HL-60 (cell line): ENCODE data around the gene PPP3CA.

ENCODE experiments used
- DNase-seq, 2 experiments: peaks; one replicate each; pipeline ENCODE4 v3.0.0-alpha.2; 2010 to 2020; ENCODE audit warnings: low read depth in 1 of 2, low spot score in 1 of 2
- H3K27ac ChIP-seq: fragments of 250-450 bp; sonication (Bioruptor Pico); replicated peaks from 2 replicates; pipeline ENCODE4 v1.5.1; 2020; ENCODE audit warnings: mild to moderate bottlenecking, moderate library complexity
- H3K27me3 ChIP-seq: fragments of 250-450 bp; sonication (Bioruptor Pico); 2 replicates; pipeline ENCODE4 v1.5.1; 2021; ENCODE audit warnings: mild to moderate bottlenecking, moderate library complexity; ENCODE audit not compliant: insufficient read depth, poor library complexity, severe bottlenecking
- H3K4me3 ChIP-seq: replicated peaks from 2 replicates; pipeline ENCODE4 v1.5.1; 2011; ENCODE audit warnings: mild to moderate bottlenecking, control low read depth, low read length; ENCODE audit not compliant: insufficient read depth
- GABPA ChIP-seq: IDR thresholded peaks from 2 replicates; pipeline ENCODE4 v1.6.1; 2012; ENCODE audit warnings: low read depth
- POLR2AphosphoS5 ChIP-seq: IDR thresholded peaks from 2 replicates; pipeline ENCODE4 v1.6.1; 2012; ENCODE audit warnings: low read depth
- SPI1 ChIP-seq: IDR thresholded peaks from 2 replicates; pipeline ENCODE4 v1.6.1; 2012; ENCODE audit warnings: low read depth, mild to moderate bottlenecking, borderline replicate concordance
- TF ChIP-seq, protein P1 (sequence below): IDR thresholded peaks from one replicate; pipeline ENCODE4 v1.5.1; 2011; ENCODE audit warnings: low read length, control low read depth, inconsistent platforms; ENCODE audit not compliant: insufficient read depth
- TF ChIP-seq, protein P2 (sequence below): IDR thresholded peaks from 2 replicates; pipeline ENCODE4 v1.6.1; 2012; ENCODE audit warnings: low read depth; ENCODE audit not compliant: insufficient replicate concordance

The PPP3CA gene

DNA sequence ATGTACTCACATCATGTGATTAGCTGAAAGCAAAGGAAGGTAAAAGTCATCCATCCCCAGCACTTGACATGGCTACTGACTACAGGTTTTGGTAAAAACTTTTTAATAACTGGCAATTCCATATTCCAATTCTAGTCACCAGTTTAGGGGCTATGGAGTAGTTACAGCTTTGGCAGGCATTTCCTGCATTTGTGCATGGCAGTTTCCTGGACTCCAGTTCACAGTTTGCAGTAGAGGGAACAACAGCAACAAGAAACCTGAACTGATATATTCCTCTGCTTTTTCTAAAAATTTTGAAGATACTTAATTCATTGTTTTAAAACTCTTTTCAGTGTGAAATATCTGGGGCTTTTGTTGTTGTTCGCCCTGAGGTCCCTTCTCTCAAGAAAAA lies 184.3 kb downstream of the PPP3CA start:
- no peak for TF ChIP-seq GABPA
- TF ChIP-seq, protein P1, sequence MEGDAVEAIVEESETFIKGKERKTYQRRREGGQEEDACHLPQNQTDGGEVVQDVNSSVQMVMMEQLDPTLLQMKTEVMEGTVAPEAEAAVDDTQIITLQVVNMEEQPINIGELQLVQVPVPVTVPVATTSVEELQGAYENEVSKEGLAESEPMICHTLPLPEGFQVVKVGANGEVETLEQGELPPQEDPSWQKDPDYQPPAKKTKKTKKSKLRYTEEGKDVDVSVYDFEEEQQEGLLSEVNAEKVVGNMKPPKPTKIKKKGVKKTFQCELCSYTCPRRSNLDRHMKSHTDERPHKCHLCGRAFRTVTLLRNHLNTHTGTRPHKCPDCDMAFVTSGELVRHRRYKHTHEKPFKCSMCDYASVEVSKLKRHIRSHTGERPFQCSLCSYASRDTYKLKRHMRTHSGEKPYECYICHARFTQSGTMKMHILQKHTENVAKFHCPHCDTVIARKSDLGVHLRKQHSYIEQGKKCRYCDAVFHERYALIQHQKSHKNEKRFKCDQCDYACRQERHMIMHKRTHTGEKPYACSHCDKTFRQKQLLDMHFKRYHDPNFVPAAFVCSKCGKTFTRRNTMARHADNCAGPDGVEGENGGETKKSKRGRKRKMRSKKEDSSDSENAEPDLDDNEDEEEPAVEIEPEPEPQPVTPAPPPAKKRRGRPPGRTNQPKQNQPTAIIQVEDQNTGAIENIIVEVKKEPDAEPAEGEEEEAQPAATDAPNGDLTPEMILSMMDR, result no peak
- TF ChIP-seq, protein P2, sequence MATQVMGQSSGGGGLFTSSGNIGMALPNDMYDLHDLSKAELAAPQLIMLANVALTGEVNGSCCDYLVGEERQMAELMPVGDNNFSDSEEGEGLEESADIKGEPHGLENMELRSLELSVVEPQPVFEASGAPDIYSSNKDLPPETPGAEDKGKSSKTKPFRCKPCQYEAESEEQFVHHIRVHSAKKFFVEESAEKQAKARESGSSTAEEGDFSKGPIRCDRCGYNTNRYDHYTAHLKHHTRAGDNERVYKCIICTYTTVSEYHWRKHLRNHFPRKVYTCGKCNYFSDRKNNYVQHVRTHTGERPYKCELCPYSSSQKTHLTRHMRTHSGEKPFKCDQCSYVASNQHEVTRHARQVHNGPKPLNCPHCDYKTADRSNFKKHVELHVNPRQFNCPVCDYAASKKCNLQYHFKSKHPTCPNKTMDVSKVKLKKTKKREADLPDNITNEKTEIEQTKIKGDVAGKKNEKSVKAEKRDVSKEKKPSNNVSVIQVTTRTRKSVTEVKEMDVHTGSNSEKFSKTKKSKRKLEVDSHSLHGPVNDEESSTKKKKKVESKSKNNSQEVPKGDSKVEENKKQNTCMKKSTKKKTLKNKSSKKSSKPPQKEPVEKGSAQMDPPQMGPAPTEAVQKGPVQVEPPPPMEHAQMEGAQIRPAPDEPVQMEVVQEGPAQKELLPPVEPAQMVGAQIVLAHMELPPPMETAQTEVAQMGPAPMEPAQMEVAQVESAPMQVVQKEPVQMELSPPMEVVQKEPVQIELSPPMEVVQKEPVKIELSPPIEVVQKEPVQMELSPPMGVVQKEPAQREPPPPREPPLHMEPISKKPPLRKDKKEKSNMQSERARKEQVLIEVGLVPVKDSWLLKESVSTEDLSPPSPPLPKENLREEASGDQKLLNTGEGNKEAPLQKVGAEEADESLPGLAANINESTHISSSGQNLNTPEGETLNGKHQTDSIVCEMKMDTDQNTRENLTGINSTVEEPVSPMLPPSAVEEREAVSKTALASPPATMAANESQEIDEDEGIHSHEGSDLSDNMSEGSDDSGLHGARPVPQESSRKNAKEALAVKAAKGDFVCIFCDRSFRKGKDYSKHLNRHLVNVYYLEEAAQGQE, result no peak
- no peak for TF ChIP-seq SPI1
- TF ChIP-seq POLR2AphosphoS5, result no peak
- no peak for DNase-seq
- no peak overlapping the region for H3K27ac ChIP-seq
- no peak overlapping the region for H3K4me3 ChIP-seq
- no peaks in the 10 kb centered on the region for H3K27me3 ChIP-seq

DNA sequence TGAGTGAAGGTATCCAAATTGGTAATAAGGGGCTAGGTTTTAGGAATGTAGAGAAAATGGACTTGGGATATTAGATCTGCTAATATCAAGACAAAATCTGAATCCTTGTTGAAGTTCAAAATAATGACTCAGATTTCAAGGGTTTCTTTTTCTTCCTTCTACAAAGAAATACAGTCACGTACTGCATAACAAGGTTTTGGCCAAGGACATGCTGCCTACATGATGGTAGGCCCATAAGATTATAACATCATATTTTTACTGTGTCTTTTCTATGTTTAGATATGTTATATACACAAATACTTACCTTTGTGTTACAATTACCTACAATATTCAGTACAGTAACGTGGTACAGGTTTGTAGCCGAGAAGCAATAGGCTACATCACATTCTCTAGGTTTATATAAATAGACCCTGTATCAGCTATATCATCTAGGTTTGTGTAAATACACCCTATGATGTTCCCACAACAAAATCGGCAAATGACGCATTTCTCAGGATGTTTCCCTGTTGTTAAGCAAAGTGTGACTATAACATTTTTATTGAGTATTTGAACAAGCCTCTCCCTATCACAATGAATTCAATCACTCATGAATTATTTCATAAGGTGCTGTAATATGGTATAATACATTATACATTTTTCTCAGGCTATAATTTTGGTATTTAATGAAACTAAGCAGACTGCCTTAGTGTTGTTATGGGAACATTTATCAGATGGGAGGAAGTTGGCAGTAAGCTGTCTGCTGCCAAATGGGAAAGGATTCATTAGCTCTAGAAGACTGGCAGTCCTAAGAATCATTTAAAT lies 186.3 kb downstream of the PPP3CA start:
- TF ChIP-seq, protein P1, result no peak
- no peak for TF ChIP-seq POLR2AphosphoS5
- TF ChIP-seq SPI1, result no peak
- TF ChIP-seq, protein P2, result no peak
- TF ChIP-seq GABPA, result no peak
- DNase-seq, result no peak
- H3K27me3 ChIP-seq, result no peaks in the 10 kb centered on the region
- H3K4me3 ChIP-seq, result no peak overlapping the region
- H3K27ac ChIP-seq, result no peak overlapping the region

DNA sequence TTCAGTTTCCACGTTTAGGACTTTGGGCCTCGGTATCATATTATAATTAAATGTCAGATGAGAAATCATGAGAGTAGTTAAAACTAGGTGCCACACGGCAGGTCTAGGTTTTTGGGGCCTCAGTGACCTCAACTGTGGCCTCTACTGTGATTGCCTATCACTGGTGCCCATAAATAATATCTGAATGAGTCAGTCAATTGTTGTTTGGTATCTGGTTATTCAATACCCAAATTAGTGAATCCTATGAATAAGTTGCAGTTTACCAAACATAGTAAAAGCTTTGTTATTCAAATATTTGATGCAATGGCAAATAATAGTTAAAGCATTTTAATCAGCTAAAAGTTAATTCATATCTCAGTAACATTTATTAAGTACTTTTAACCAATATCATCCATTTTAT lies 188.8 kb downstream of the PPP3CA start:
- no peak for TF ChIP-seq SPI1
- TF ChIP-seq, protein P2, result no peak
- TF ChIP-seq GABPA, result no peak
- no peak for TF ChIP-seq POLR2AphosphoS5
- TF ChIP-seq, protein P1, result no peak
- no peak for DNase-seq
- no peaks in the 10 kb centered on the region for H3K27me3 ChIP-seq
- H3K27ac ChIP-seq, result no peak overlapping the region
- H3K4me3 ChIP-seq, result no peak overlapping the region
